SIG-M5 treated with dmso at 0.1 percent for 504 hours (cell line): ENCODE data around the gene LRRC57.

Source experiments
- DNase-seq: peaks from one replicate; lab custom pipeline; 2025; ENCODE audit not compliant: unreplicated experiment; lab: John Stamatoyannopoulos, UW

LRRC57 gene

DNA sequence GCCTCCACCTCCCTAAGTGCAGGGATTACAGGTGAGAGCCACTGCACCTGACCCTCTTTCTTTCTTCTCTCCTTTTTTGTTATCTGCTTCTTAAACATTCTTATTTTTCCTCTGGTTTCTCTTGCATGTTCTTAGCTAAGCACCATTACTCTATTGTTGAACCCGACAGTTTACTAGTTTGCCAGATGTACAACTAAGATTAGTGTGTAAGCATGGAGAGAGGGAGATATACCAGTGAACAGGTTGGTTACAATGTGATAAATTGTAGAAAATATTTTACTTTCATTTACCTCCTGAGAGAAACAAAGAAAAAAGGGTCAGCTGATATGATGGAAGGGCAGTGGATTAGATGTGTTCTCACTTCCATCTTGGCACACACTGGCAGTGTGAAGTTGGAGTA, 5.0 kb upstream of the LRRC57 start:
- no peak for DNase-seq

DNA sequence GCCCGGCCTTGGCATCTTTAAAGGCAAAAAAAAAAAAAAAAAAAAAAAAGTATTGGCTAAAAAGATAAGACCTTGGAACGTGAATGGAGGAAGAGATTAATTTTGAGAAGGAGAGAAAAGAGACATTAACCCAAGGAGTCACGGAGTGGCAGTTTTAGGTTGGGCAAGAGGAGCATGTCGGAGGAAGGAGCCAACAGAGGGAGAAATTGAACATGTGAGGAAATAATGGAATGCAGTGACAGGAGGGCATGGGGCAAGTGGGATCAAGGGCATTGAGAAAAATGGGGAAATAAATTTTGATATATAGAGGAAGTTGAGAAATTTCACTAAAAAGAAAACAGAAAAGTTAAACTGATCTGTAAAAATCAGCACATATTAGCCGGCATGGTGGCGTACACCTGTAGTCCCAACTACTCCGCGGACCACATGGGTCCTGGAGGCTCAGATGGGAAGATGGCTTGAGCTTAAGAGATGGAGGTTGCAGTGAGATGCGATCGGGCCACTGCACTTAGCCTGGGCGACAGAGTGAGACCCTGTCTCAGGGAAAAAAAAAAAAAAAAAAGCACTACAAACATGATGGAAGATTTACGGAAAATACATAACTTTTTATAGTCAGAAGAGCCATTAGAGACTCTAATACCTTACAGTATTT, 1.3 kb upstream of the LRRC57 start:
- DNase-seq, result peak; percentile 42

DNA sequence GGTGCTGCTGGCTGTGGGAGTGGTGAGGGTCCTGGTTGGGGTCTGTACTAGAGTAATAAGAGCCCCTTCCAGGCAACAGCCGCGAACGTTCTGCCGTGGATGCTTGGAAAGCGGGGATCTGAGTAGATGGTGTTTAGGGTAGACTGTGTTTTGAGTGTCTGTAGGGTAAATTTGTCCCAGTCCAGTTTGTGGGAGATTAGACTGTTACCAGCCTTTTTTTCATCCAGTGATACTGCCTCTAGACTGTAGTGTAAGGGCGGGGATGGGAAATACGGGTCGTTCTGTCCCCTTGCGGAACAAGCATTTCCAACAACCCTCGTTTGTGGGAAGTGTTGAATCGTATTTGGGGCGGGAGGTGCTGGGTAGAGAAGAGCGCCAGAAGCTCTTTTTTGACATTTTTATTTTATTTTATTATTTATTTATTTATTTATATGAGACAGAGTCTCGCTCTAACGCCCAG, 469 bp upstream of the LRRC57 start:
- DNase-seq, result peak; percentile 51

GRCh38 chr15:42547918-42548248, 710 bp downstream of the LRRC57 start:
- DNase-seq, result peak; percentile 19

DNA sequence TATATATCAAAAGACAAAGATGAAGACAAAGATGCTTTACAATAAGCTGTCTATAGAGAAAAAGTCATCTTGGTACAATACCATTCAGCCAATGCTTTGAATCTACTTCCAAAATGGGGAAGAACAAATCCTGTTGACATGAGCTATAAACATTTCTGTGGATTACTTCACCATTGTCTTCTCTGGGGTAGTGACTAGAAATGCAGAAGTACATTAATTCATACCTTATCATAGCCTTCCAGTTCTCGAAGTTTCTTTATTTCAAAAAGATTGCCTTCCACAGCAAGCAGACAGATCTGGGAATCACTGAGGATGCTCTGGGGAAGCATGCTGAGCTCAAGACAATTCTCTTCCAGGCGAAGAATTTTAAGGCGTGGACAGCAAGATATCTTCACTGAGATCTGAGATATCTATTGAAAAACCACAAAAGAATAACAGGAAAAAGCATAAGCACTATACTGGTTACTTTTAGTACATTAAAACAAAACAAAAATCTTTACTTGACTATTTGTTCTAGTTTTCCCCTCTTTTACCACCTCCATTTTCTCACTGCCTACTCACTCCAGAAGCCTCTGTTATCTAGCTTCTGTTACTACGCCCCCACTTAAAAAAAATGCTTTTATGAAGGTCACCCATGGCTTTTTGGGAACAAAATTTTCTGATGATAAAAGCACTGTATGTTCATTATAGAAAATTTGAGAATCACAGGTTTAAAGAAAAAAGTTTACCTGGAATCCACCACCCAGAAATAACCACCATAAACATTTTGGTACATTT, 3.6 kb downstream of the LRRC57 start:
- DNase-seq, result peak; percentile 63

DNA sequence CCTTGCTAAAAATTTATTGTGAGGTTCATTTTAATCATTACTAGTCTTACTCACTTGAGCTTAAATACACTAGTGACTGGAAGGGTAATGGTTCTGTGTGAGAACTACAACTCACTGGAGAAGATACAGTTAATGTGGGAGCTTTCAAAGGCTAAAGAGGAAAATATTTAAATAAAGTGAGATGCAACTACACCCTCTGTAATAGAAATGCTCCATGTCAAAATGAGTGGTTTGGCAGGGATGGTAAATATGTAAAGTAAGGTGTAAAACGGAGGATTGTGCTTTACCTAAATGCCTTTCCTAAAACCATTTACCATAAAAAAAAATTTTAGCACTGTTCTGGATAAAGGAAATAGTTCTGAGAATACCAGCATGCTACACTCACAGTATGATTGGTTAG, 15.3 kb downstream of the LRRC57 start:
- no peak for DNase-seq

GRCh38 chr15:42528970-42529369, 19.6 kb downstream of the LRRC57 start:
- no peak for DNase-seq

DNA sequence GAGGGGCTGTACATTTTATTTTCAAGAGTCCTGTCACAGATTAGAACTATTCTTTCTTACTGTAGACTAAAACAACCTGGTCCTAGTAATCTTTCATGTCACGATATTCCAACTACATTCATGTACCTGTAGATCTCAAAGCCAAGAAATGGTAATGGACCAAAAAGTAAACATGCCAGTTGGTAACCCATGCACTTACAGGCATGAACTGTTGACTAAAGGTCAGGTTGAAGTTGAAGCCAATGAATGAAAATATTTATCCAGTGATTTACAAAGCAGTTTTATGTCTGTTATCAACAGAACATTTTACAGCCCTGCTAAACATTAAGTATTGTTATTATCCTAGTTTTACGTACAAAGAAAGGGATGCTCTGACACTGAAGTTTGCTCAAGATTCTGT, 25.3 kb downstream of the LRRC57 start:
- DNase-seq, result no peak

DNA sequence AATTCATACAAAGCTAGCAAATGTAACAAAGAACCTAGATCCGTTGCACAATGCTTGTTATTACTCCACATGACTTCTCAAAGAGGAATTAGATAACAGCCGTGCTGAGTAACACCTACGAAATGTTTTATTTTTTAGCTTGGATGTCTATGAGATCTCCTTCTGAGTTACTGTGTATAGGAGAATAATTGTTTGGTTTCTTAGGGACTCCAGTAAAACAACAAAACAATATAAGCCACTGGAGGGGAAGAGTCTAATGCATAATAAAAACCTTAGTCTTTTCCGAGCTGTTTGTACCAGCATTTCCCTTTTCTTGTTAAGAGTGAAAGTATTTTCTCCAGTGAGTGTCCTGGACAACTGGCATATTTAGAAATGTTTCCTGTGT, 37.6 kb downstream of the LRRC57 start:
- peak; percentile 58 for DNase-seq

DNA sequence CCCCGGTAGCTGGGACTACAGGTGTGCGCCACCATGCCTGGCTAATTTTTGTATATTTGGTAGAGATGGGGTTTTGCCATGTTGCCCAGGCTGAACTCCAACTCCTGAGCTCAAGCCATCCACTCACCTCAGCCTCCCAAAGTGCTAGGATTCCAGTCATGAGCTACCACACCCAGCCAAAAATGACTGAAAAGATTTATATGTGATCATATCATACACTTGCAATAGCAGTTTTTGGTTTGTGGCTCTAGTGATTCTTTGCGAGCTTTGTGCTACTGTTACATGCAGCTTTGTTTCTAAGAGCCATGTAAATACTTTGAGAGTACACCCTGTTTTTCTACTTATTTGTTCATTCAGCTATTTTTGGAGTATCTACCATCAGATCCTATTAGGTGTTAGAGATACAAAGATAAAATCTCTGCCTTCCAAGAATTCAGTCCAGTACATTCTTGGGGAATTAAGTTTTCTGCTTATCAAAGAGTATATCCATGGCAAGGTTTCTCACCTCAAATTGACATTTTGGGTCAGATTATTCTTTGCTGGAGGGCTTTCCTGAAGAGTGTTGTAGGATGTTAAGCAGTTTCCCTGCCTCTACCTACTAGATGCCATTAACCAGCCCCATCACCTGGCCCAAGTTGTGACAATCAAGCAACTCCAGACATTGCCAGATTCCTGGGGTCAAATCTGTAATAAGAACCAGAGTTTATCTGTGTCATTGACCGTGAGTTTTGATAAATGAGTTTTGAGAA, 38.2 kb downstream of the LRRC57 start:
- DNase-seq, result no peak

- no peak for DNase-seq
Observed at GRCh38 chr15:42508263-42508690, 40.3 kb downstream of the LRRC57 start.

DNA sequence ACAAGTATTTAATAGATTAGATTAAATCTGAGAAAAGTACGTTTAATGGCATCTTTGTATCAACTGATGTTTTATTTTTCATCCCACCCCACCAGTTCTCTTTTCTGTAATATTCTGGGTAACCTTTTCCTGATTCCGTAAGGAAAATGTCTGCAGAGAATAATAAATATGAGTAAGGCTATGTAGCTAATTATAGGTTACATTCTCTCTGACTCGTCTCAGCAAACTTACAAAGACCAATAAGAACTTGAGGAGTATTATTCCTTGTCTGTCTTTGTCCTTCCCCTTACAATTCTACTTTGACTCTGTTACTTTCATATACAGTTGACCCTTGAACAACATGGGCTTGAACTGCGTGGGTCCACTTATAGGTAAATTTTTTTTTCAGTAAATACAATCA, 41.1 kb downstream of the LRRC57 start:
- no peak for DNase-seq

GRCh38 chr15:42504631-42505030, 44.0 kb downstream of the LRRC57 start:
- no peak for DNase-seq

DNA sequence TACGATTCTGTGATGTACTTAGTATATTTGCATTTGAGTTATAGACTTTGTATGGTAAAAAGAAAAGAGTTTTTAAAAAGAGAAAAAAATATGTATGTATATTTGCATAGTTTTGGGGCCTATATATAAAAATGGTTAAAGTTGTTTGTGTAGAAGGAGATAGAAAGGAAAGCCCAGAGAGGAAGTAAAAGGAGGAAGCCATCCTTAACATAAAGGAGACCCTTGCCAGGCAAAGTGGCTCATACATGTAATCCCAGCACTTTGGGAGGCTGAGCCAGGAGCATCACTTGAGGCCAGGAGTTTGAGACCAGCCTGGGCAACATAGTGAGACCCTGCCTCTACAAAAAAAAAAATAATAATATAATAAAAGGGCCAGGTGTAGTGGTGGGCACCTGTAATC, 44.8 kb downstream of the LRRC57 start:
- DNase-seq, result peak; percentile 12

DNA sequence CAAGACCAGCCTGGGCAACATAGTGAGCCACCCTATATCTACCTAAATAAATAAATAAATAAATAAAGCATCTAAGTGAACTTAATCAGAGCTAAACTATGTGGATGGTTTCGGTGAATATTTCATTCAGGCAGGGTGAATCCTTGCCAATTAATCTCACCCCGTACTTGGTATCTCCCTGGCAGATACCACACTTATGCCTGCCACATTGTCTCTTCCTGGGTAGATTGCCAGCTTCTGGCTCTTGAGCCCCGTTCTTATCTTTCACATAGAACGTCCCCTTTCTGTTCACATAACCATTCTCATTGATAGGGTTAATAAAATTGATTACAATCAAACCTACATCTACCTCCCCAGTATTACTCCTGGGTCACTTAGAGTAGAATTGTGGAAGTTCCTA, 46.1 kb downstream of the LRRC57 start:
- no peak for DNase-seq

DNA sequence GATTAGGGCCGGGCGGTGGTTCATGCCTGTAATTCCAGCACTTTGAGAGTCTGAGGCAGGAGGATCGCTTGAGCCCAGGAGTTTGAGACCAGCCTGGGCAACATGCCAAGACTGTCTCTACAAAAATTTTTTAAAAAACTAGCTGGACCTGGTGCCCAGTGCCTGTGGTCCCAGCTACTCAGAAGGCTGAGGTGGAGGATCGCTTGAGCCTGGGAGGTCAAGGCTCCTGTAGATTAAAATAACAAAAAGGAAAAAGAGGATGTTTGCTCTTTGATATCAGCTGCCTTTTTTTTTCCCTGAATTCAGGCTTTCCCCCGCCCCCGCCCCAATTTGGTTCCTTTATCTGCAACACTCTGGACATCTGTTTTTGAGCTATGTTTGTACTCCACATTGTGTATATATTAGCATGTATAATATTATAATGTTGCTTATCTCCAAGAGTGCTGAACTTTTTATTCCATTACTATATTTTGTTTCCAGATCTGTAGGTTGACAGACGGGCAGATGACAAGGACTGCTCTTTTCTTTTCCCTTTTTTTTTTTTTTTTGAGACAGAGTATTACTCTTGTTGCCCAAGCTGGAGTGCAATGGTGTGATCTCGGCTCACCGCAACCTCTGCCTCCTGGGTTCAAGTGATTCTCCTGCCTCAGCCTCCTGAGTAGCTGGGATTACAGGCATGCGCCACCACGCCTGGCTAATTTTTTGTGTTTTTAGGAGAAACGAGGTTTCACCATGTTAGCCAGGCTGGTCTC, 48.6 kb downstream of the LRRC57 start:
- DNase-seq, result no peak

- DNase-seq, result no peak
Observed at GRCh38 chr15:42498212-42499068, 50.2 kb downstream of the LRRC57 start.

DNA sequence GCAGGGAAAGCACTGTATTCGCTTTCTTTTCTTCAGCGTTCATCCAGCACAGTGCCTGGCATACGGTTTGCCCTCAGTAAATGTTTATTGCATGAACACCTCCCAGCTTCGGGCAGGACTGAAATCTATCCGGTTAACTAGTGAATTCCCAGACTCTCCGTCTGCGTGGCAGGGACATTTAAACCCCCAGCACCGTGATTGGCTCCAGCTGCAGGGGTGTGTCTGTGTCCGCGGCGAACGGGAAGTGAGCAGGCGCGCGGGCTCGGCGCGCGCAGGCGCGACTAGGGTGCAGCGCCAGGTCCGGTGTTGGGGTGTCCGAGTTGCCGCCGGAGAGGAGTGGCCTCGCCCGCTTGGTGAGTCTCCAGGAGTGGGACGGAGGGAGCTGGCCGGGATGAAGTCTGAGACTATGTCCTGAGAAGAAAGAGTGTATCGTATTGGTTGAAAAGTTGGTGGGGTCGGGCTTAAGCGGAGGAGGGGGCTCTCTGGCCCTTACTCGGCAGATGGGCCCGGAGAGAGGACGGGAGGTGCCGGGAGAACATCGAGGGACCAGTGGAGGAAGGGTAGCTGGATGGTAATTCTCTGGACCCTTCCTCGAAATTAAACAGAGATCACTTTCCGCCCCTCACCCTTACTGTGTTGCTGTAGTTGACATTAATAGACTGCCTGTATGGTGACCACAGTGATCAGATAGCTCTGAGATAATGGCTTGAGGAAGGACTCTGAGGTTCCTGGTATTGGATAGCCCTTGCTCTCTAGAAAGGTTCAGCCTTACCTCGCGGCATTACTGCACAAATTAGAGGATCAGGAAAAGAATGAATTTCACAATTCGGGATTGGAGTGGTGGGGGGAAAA, 53.0 kb downstream of the LRRC57 start, which contains the start of gene SNAP23:
TSS of gene SNAP23 (plus strand) at position 274 of the 852 bp plus-strand sequence. CDS start 16,213 bp downstream, outside the sequence.
- peak; percentile 89 for DNase-seq

DNA sequence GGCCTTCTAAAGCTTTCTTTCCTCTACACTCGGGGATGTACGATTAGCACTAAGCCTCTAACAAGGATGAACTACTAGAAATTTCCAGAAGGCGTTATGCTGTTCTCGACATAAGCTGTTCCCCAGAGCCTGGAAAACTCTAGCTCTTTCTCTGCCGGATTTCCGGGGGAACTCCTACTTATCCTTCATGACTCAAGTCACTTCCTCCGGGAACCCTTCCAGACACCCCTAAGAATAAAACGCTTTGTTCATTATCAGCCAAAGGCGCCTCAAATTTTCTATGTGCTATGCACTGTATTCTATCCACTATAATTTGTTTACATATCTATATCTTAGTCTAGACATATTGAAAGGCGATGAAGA, 53.6 kb downstream of the LRRC57 start:
- DNase-seq, result no peak
